OCI-LY1 (cell line): ENCODE results near the gene PLXNA2.

ENCODE experiments used
- CTCF ChIP-seq: fragments of 200-600 bp; sonication (generic), shearing (Covaris generic); IDR thresholded peaks from 2 replicates; pipeline ENCODE4 v1.5.1; 2017; ENCODE audit warnings: mild to moderate bottlenecking, antibody characterized with exemption, low read length, moderate library complexity, mixed read lengths
- EZH2 ChIP-seq: fragments of 200-600 bp; sonication (generic), shearing (Covaris generic); IDR thresholded peaks from 2 replicates; pipeline ENCODE4 v1.8.0; 2017; ENCODE audit warnings: borderline replicate concordance, mixed run types, mild to moderate bottlenecking, antibody characterized with exemption, low read length, moderate library complexity, mixed read lengths

- TF ChIP-seq CTCF (peak; percentile 29; the same call in 1 of the 2 replicates), EZH2 (no peak)
Measured at GRCh38 chr1:208045463-208046260, 198.5 kb downstream of the PLXNA2 start.
